IPS-18c (cell line): ENCODE data around the gene MEGF6.

Experiments used
- H3K4me3 ChIP-seq: 2 replicates; pipeline ENCODE4 v1.7.0; 2013; ENCODE audit warnings: low read depth, mild to moderate bottlenecking, low read length, moderate library complexity; ENCODE audit not compliant: insufficient read depth
- H3K9me3 ChIP-seq: one replicate; pipeline ENCODE4 v1.6.1; 2013; ENCODE audit warnings: mild to moderate bottlenecking, low read length, moderate library complexity; ENCODE audit not compliant: control insufficient read depth, insufficient read depth

MEGF6 gene

DNA sequence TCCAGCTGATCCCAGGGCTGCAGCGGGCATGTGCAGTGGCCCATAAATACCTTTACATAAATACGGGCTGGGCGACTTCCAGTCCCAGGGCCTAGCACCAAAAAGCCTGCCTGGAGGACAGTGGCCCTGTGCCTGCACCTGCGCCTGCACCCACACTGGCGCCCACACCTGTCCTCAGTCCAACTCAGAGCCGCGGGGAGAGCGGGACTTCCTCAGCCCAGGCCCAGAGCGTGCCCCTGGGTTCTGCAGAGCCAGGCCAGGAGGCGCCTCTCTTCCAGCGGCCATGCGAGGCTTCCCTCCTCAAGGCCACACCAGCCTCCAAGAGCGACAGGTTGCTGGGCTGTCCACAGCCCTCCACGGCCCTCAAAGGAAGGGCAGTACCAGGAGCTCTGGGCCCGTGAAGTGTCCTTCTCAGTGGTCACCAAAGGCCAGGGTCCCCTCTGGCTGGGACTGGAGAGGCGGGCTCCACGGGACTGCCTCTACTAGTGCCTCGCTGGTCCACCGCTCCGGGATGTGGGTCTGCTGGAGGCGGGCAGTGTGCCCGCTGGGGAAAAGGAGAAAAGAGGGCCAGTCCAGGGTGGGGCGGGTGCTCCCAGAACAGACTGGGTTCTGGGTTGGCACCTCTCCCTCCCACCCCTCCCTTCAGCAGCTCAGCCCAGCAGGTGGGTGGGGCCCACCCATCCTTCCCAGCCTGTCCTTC is 121.1 kb downstream of the MEGF6 start:
- Histone ChIP-seq H3K4me3 (no peak overlapping the region), H3K9me3 (peaks cover 2% of the 10 kb centered on the region)

DNA sequence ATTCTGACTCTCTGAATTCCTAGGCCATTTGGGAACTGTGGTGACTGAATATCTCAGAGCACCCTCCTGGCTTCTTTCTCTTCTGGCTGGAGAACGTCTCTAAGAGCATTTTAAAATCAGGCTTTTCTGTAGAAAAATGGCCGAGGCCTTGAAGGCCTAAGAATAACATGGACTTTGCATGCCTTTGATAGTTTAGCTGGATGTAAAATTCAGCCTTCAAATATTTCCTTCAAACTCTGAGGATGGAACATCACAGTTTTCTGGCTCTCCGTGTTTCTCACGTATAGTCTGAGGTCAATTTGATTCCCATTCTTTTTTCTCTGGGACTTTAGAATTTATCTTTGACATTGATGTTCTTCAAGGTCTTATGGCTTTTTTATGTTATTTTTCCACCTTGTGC is 122.9 kb downstream of the MEGF6 start:
- Histone ChIP-seq H3K9me3 (peaks cover 2% of the 10 kb centered on the region), H3K4me3 (no peak overlapping the region)

DNA sequence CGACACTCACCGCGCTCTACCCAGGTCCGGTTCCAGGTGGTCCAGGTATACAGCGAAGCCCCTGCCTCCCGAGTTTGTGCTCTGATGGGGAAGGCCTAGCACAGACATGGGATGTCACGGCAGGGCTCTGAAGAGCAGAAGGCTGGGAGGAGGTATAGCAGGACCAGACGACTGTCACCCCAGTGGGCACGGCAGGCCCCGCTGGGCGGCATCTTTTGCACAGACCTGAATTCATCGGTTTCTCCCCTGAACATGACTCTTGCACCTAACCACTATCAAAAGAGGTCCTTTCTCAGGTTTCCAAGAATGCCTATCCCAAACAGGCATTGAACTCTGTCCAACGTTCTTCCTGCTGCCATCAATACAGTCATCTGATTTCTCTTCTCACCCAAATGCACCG is 126.3 kb downstream of the MEGF6 start:
- H3K4me3 ChIP-seq, result no peak overlapping the region
- H3K9me3 ChIP-seq, result peaks cover 2% of the 10 kb centered on the region

DNA sequence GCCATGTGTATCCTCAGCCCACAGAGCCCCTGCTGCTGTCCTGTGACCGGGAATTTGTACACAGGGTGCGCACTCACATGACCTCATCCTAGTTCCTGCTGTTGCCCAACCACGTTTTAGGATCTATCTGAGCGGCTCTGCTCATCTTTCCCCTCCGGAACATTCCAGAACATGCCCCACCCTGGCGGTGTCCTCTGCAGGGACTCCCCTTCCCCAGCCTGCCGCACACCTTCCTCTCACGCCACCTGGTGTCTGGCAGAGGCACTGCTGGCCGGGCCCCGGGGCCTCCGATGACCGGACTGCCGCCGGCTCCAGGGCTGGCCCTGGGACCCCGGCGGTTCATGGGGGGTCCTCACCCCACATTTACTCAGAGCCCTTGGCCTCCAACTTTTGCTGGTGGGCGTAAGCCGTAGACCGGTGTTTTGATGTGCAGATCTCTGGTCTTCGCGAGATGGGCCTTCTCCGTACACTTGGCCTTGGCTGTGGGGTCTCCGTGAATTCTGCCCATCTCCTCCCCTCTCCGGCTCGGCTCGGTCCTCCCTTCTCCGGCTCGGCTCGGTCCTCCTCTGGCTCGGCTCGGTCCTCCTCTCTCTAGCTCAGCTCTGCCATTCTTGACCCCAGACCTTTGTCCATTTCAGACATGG is 127.4 kb downstream of the MEGF6 start:
- H3K4me3 ChIP-seq, result no peak overlapping the region

DNA sequence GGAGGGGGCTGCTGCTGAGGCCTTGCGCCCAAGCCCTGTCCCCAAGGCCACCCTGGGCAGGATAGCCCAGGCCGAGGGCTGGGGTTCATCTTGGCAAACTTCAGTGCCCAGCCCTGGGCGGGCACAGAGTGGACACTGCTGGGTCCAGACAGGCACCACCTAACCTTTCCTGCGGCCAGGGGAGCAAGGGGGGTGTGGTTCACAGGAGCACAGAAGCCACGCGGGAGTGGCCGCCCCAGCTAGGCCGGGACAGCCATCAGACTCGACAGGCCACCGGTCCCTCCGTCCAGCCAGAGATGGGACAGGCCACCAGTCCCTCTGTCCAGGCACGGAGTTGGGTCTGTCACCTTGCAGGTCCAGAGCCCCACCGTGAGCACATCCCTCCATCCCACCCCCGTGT is 127.9 kb downstream of the MEGF6 start:
- Histone ChIP-seq H3K4me3 (no peak overlapping the region), H3K9me3 (peaks cover 2% of the 10 kb centered on the region)

More for the DNA sequence above, 127.4 kb downstream of the MEGF6 start:
- H3K9me3 ChIP-seq, result peaks cover 2% of the 10 kb centered on the region

DNA sequence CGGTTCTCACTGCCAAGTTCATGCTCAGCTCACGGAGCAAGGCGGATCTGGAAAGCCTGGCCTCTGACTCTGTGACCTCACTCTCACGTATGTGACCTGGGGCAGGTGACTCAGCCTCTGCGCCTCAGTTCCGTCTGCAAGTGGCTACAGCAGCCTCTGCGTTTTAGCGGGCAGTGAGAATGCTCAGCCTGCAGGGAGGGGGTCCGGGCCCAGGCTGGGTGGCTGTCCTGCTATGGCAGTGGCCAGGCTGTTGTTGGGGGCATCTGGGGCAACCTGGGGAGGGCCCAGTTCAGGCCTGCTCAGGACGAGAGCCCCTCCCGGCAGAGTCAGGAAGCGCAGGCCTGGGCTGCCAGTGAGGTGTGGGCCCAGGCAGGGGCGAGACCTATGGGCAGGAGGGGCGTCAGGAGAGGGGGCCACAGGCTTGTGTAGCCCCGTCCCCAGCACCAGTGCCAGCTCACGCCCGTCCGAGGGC is 128.9 kb downstream of the MEGF6 start:
- Histone ChIP-seq H3K4me3 (no peak overlapping the region), H3K9me3 (peaks cover 2% of the 10 kb centered on the region)

DNA sequence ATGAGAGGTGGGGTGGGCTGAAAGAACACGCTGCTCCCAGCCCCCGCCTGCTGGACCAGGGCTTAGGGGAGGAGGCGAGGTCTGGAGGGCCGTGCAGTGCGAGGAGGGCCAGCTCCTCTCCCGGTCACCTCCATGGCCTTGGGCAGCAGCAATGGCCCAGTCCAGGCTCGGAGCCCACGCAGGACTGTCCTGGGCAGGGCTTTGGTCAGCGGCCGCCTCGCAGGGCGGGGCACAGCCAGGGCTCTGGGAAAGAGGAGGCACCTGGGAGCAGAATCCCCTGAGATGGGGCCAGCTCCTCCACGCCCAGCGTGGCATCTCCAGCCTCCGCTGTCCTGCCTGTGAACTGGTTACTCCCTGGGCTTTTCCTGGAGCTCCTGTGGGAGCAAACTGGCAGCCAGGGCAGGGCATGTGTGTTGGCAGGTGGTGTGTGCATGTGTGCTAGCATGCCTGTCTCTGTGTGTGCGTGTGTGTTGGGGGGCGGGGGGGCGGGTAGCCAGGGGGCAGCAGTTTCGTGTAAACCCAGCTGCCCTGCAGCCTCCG is 129.4 kb downstream of the MEGF6 start:
- Histone ChIP-seq H3K4me3 (no peak overlapping the region), H3K9me3 (peaks cover 2% of the 10 kb centered on the region)

DNA sequence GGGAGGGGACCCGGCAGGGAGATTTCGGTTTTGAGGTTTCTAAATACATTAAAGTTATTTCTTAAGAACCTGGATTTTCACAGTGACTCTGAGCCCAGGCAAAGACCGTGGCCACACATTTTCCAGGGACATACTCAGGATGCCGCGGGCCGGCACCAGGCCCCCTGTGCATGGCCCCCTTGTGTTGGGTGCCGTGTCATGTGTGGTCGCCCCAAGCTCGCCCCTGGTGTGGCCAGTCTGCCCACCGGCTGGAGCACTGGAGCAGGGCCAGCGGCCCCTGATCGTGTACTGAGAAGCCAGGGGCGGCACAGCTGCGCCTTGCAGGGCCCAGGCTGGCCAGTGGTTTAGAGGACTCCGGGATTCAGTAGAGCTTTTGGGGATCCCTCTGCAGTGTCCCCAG is 130.3 kb downstream of the MEGF6 start:
- H3K4me3 ChIP-seq, result no peak overlapping the region
- peaks cover 2% of the 10 kb centered on the region for H3K9me3 ChIP-seq

DNA sequence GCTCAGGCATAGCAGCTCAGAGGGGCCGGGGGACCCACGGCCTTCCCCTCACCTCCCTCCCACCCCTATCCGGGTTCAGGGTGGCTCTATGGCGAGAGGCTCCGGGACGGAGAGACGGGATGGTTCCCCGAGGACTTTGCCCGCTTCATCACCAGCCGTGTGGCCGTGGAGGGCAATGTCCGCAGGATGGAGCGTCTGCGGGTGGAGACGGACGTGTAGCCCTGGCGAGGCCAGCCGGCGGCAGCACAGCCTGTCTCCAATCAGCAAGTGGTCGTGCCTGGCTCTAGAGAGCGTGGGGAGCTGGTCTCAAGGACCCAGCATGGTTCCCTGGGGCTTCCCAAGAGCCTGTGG is 131.0 kb downstream of the MEGF6 start:
- Histone ChIP-seq H3K4me3 (no peak overlapping the region), H3K9me3 (no peaks in the 10 kb centered on the region)

DNA sequence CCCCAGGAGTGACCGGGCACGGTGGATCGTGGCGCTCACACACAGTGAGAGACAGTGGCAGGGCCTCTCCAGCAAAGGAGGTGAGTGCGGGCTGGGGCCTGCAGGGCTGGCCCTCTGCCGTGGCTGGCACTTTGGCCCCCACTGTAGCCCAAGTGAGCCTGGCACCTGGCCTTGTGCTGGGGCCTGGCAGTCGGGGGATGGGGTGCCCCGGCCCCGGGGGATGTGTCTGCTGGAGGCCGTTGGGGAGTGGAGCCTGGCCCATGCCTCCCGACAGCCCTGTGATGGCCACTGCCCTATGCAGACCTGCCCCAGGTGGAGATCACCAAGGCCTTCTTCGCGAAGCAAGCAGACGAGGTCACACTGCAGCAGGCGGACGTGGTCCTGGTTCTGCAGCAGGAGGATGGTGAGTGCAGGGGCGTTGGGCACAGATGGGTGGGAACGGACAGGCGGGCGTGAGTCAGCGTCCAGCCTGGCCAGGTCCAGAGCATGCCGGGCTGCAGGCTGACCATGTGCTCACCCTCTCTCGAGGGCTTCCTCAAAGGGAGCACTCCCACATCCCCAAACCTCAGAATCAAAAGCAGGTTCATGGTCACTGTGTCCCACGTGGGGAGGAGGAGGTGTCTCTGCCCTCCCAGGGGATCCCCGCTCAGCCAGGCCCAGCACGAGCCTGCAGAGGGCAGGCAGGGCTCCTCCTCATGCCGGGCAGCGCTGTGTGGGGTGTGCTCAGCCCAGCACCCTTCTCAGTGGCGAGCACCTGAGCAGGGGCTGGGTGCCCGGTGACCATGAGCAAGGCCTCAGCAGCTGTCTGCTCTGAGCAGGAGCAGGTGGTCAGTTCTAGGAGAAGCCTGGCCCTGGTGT is 131.6 kb downstream of the MEGF6 start:
- Histone ChIP-seq H3K4me3 (no peak overlapping the region), H3K9me3 (no peaks in the 10 kb centered on the region)

DNA sequence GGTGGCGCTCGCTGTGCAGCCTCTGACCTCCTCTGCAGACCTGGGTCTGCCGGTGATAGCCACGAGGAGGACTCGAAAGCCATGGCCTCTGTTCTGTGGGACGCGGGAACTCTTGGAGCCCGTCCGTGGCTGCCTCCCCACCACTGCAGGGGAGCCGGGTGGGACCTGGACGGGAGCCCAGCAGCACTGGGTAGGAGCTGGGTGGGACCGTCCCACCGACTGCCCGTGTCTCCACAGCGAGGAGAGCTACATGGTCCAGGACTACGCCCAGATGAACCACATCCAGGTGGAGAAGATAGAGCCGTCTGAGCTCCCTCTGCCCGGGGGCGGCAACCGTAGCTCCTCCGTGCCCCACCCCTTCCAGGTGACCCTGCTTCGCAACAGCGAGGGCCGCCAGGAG is 133.1 kb downstream of the MEGF6 start:
- Histone ChIP-seq H3K4me3 (no peak overlapping the region), H3K9me3 (no peaks in the 10 kb centered on the region)

DNA sequence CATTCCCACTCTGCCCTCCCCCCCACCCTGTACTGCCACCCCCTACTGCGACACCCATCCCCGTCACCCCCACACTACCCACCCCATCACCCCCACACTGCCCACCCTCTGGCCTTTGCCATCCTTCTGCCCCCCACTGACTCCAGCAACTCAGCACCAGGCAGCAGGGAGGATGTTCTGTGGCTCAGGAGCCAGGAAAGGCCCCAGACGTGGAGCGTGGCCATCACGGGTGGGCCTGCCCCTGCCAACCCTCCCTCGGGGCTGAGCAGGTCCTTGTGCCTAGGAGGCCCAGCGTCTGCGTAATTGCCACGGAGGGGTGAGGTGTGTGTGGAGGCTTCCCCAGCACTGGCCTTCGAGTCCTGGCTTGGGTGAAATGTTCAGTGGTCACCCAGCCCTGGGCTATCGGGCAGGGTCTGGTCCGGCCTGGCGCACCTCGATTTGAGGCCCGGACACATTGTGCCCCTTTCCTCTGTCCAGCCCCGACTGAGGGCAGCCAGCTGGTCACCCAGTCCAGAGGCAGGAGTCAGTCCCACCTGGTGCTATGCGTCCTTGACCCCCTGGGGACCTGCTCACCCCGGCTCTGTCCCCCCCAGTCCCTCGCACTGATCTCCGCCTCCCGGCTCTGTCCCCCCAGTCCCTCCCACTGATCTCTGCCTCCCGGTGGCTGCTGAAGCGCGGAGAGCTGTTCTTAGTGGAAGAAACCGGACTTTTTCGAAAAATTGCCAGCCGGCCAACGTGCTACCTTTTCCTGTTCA is 133.9 kb downstream of the MEGF6 start:
- Histone ChIP-seq H3K9me3 (no peaks in the 10 kb centered on the region), H3K4me3 (no peak overlapping the region)

DNA sequence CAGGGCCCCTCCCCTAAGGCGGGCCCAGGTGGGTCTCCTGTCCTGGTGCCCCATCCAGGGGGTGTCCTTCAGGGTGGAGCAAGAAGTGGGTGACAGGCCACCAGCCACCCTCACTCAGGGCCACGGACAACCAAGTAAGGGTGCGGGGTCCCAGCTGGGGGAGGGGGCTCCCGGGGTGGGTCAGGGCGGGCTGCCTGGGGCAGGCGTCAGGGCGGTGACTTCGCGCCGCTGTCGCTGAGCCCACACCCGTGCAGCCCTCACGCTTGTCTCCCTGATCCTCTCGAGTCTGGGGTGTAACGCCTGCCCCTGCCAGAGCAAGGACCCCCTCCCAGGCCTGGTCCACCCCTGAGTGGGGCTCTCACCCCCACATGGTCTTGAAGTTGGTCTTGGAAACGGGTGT is 134.6 kb downstream of the MEGF6 start:
- Histone ChIP-seq H3K9me3 (no peaks in the 10 kb centered on the region), H3K4me3 (no peak overlapping the region)

DNA sequence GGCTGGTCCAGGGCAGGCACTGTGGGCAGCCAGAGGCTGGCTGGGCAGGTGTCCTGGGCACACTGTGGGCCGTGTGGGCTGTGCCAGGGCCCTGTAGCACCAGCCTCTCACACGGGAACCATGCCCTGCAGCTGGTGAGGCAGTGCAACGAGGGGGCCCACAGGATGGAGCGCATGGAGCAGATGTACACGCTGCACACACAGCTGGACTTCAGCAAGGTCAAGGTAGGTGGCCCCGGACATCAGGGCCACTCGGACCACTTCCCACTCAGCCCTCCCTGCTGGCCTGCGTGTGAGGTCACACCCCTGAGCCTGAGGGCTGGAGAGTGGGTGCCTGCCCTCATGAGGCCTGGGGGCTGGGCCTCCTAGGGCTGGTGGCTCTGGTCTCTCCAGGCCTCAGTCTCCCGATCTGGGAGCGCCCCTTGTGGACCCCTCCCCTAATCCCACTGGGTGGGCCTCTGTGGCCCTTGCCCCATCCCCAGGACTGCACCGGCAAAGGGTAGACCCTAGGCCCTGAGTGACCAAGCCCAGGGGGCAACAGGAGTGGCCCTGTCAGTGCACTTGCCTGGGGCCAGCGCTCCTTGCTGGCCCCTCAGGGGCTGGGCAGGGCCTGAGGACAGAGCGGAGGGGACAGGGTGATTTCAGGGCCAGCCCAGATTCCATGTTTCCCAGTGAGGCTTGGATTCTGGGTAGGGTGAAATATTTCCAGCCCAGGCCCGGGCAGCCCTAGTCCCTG is 135.3 kb downstream of the MEGF6 start:
- no peak overlapping the region for H3K4me3 ChIP-seq
- H3K9me3 ChIP-seq, result no peaks in the 10 kb centered on the region

DNA sequence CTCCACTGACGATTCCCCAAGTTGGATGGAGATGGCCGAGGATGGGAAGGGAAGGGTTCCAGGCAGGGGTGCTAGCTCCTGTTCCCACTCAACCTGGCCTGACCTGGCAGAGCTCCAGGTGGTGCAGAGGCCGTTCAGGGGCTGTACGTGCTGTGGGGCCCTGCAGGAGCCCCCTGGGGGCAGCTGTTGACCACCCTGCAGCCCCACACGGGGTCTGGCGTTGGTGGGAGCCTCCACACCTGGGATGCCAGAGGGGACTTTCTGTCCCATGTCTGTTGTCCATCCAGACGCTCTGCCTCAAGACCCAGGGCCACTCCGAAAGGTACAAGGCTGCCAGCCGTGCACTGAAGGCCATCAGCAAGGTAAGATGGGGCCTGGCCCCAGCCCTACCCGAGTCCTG is 136.9 kb downstream of the MEGF6 start:
- H3K4me3 ChIP-seq, result no peak overlapping the region
- no peaks in the 10 kb centered on the region for H3K9me3 ChIP-seq

DNA sequence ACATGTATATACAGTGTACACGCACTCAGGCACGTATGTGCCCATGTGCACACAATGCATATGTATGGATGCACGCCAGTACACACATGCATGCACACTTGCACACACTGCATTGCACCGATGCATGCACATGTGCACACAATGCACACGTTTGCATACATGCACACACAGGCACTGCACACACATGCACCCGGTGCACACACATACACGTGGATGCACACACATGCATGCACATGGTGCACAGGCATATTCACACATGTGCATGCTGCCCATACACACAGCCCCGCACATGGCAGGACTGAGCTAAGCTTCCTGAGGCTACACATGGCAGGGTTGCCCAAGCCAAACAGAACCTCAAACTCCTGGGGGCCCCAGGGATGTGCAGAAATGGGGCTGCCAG is 137.3 kb downstream of the MEGF6 start:
- Histone ChIP-seq H3K9me3 (no peaks in the 10 kb centered on the region), H3K4me3 (no peak overlapping the region)
